Measurements from ENCODE around the gene ATF7IP2. TPM values are rescaled to one million over a fixed set of nuclear protein-coding genes. Genes with fewer than 3 reads are reported as not detected.

ATF7IP2 gene
- total RNA-seq, 2 experiments from 2014 or later: 28.4 to 34.5 TPM

DNA sequence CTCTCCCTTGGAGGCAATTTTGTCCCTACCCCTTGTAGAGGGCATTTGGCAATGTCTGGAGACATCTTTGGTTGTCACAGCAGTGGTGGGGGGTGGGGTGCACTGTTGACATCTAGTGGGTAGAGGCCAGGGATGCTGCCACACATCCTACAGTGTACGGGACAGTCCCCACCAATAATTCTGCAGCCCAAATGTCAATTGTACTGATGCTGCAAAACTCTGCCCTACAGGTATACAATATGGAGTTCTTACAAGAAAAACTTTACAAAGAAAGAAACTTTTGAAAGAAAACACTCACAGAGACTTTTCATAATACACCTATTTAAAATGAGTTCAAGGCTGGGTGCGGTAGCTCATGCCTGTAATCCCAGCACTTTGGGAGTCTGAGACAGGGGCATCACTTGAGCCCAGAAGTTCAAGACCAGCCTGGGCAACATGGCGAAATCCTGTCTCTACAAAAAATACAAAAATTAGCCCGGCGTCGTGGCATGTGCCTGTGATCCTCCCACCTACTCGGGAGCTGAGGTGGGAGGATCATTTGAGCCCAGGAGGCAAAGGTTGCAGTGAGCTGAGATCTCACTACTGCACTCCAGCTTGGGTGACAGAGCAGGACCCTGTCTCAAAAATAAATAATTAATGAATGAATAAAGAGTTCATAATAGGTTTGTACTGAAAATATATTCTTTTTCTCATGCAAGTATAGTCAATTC is 135.2 kb downstream of the ATF7IP2 start:
- TF ChIP-seq, protein P1, sequence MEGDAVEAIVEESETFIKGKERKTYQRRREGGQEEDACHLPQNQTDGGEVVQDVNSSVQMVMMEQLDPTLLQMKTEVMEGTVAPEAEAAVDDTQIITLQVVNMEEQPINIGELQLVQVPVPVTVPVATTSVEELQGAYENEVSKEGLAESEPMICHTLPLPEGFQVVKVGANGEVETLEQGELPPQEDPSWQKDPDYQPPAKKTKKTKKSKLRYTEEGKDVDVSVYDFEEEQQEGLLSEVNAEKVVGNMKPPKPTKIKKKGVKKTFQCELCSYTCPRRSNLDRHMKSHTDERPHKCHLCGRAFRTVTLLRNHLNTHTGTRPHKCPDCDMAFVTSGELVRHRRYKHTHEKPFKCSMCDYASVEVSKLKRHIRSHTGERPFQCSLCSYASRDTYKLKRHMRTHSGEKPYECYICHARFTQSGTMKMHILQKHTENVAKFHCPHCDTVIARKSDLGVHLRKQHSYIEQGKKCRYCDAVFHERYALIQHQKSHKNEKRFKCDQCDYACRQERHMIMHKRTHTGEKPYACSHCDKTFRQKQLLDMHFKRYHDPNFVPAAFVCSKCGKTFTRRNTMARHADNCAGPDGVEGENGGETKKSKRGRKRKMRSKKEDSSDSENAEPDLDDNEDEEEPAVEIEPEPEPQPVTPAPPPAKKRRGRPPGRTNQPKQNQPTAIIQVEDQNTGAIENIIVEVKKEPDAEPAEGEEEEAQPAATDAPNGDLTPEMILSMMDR (conservative IDR thresholded peaks at IDR 0.05; ENCODE audit: low read length): no peak
- TF ChIP-seq EZH2phosphoT487 (IDR thresholded peaks at IDR 0.05; ENCODE audit: borderline replicate concordance, low read depth, low read length): no peak
- Histone ChIP-seq H3K4me1 (ENCODE audit: insufficient read depth, low read length, poor library complexity, severe bottlenecking) (no peaks in the 10 kb centered on the region), H3K27ac (ENCODE audit: low read depth, low read length, poor library complexity, severe bottlenecking) (no peak overlapping the region), H4K20me1 (ENCODE audit: insufficient read depth, low read length) (no peaks in the 10 kb centered on the region), H3K9me2 (ENCODE audit: insufficient read depth, low read length) (no peaks in the 10 kb centered on the region), H2AFZ (ENCODE audit: low read length) (no peak overlapping the region), H3K9me3 (ENCODE audit: low read length) (no peaks in the 10 kb centered on the region), H3K36me3 (ENCODE audit: insufficient read depth, low read length) (no peaks in the 10 kb centered on the region), H3K79me2 (ENCODE audit: insufficient read depth, low read depth, low read length) (no peaks in the 10 kb centered on the region), H3K4me3 (ENCODE audit: low read depth, low read length, poor library complexity, severe bottlenecking) (no peak overlapping the region), H3K4me2 (ENCODE audit: low read length) (no peak overlapping the region)
- ChIA-PET POLR2A (interaction anchor here (0.6 to 0.8 kb wide), 2 partner anchors 9 to 261 kb away, joined by 3 read pairs; no protein-coding TSS in a partner anchor), CTCF (ENCODE audit: unreplicated experiment) (no interaction called here)
- intact Hi-C loops (cut with micrococcal nuclease; ENCODE audit: unreplicated experiment): loop anchor here (2.0 to 5.0 kb wide), 2 partner anchors 398 to 416 kb away; no protein-coding TSS in a partner anchor
- no TSS peak for BruUV-seq (replicated peaks)
- no peak for DNase-seq (ENCODE audit: low spot score)

DNA sequence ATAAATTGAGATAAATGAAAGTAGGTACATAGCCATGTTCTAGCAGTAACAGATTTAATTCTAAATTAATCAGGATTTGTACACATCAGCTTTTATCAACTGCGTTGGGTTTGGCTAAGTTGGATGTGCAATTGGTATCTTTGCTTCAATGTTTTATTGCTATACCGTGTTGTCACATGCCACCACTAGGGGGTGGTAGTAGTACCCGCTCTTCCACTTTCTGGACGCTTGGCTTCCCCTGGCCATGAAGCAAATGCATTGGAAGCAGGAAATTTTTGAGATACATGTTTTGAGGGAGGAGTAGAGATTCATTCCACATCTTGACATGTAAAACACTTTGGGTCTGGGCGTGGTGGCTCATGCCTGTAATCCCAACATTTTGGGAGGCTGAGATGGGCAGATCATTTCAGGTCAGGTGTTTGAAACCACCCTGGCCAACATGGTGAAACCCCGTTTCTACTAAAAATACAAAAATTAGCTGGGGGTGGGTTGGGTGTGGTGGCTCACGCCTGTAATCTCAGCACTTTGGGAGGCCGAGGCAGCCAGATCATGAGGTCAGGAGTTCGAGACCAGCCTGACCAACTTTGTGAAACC is 135.9 kb downstream of the ATF7IP2 start:
- POLR2A ChIA-PET: interaction anchor here (0.6 kb wide), 1 partner anchor 260 kb away, joined by 3 read pairs; no protein-coding TSS in a partner anchor
- Histone ChIP-seq H3K4me3 (ENCODE audit: low read depth, low read length, poor library complexity, severe bottlenecking) (no peak overlapping the region), H4K20me1 (ENCODE audit: insufficient read depth, low read length) (no peaks in the 10 kb centered on the region), H3K4me2 (ENCODE audit: low read length) (no peak overlapping the region), H3K79me2 (ENCODE audit: insufficient read depth, low read depth, low read length) (no peaks in the 10 kb centered on the region), H2AFZ (ENCODE audit: low read length) (no peak overlapping the region; the same call in 1 of the 2 replicates), H3K9me2 (ENCODE audit: insufficient read depth, low read length) (no peaks in the 10 kb centered on the region), H3K9me3 (ENCODE audit: low read length) (no peaks in the 10 kb centered on the region), H3K4me1 (ENCODE audit: insufficient read depth, low read length, poor library complexity, severe bottlenecking) (no peaks in the 10 kb centered on the region), H3K27ac (ENCODE audit: low read depth, low read length, poor library complexity, severe bottlenecking) (no peak overlapping the region), H3K36me3 (ENCODE audit: insufficient read depth, low read length) (no peaks in the 10 kb centered on the region)
- TF ChIP-seq, protein P1 (conservative IDR thresholded peaks at IDR 0.05; ENCODE audit: low read length): peak; percentile 91
- TF ChIP-seq EZH2phosphoT487 (IDR thresholded peaks at IDR 0.05; ENCODE audit: borderline replicate concordance, low read depth, low read length): no peak
- no TSS peak for BruUV-seq (replicated peaks)
- peak; percentile 70 for DNase-seq (ENCODE audit: low spot score)
- CTCF ChIA-PET (ENCODE audit: unreplicated experiment): no interaction called here
- intact Hi-C loops (cut with micrococcal nuclease; ENCODE audit: unreplicated experiment): loop anchor here (2.0 to 5.0 kb wide), 2 partner anchors 397 to 416 kb away; no protein-coding TSS in a partner anchor
